Measurements from ENCODE around the gene ESR1. TPM values are rescaled to one million over a fixed set of nuclear protein-coding genes. Genes with fewer than 3 reads are reported as not detected.

ESR1 gene
- total RNA-seq, 2 donors from 2014 or later = 0.52 to 4.3 TPM

DNA sequence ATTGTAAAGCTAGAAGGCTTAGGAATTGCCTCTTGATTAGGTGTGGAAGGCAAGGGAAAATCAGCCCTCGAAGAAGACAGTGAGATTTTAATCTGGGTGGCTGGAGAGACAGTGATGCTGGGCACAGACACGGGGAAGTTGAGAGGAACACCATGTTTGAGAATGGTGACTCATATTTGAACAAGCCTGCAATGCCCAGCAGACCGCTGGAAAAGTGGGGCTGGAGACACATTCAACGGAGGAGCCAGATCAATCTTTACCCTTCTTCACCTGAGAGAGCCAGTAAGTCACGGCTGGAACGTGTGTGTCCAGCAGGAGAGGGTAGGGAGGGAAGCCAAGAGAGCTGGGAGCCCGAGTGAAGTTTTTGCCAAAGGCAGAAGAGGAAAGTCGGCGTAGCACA lies 3.7 kb upstream of the ESR1 start:
- ATAC-seq (no peak), DNase-seq (no peak)
- H3K9me3 ChIP-seq = no peaks in the 10 kb centered on the region
- no peak for TF ChIP-seq POLR2A (IDR thresholded peaks at IDR 0.05)
- no peak for TF ChIP-seq CTCF (IDR thresholded peaks at IDR 0.05)
- intact Hi-C loops (cut with DNase I) = no loop called here
- peaks cover 16% of the 10 kb centered on the region for H3K4me1 ChIP-seq
- H3K36me3 ChIP-seq (replicated peaks in 1 of 2; ENCODE audit: insufficient read depth in 1 of 2, low read depth in 2 of 2) = no peaks in the 10 kb centered on the region
- 48 to 57% methylated on average over 9 of the region's 9 CpGs for WGBS, 2 donors
- no peak overlapping the region for H3K4me3 ChIP-seq
- H3K27ac ChIP-seq = no peak overlapping the region
- peaks cover 0 to 13% of the 10 kb centered on the region in 2 donors for H3K27me3 ChIP-seq

DNA sequence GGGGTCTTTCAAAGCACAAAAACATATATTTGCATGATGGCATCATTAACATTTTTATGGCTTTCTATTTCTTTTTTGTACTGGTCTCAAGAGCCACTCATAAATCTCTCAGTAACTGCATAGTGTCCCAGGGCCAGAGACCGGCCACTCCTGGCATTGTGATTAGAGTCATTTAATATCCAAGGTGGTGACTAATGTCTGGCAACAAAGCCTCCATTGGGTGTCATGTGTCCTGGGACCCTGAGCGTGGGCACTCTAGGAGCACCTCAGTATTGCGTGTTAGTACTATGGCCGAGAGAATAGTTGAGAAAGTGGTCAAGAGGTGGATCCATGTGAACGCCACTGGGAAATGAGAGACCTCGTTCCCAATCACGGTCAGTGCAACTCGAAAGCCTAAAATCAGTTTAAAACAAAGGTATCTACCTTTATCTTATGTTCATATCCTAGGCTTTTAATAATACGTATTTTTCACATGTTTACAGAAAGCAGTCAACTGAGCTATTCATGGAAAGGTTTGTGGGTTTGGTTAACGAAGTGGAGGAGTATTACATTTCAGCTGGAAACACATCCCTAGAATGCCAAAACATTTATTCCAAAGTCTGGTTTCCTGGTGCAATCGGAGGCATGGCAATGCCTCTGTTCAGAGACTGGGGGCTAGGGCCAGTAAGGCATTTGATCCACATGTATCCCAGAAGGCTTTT lies 2.7 kb upstream of the ESR1 start:
- TF ChIP-seq POLR2A (IDR thresholded peaks at IDR 0.05) (no peak), CTCF (IDR thresholded peaks at IDR 0.05) (no peak)
- DNase-seq (no peak), ATAC-seq (no peak)
- Histone ChIP-seq H3K9me3 (no peaks in the 10 kb centered on the region), H3K36me3 (replicated peaks in 1 of 2; ENCODE audit: insufficient read depth in 1 of 2, low read depth in 2 of 2) (no peaks in the 10 kb centered on the region), H3K4me1 (peaks cover 21% of the 10 kb centered on the region), H3K27me3 (peaks cover 0 to 13% of the 10 kb centered on the region in 2 donors), H3K4me3 (no peak overlapping the region), H3K27ac (no peak overlapping the region)
- intact Hi-C loops (cut with DNase I) = no loop called here
- WGBS, 2 donors = 70 to 72% methylated on average over 11 of the region's 11 CpGs

GRCh38 chr6:151805286-151805840 lies 2.1 kb upstream of the ESR1 start:
- 29 to 33% methylated on average over 11 of the region's 11 CpGs for WGBS, 2 donors
- no peak overlapping the region for H3K27ac ChIP-seq
- TF ChIP-seq CTCF (IDR thresholded peaks at IDR 0.05) (no peak), POLR2A (IDR thresholded peaks at IDR 0.05) (no peak)

DNA sequence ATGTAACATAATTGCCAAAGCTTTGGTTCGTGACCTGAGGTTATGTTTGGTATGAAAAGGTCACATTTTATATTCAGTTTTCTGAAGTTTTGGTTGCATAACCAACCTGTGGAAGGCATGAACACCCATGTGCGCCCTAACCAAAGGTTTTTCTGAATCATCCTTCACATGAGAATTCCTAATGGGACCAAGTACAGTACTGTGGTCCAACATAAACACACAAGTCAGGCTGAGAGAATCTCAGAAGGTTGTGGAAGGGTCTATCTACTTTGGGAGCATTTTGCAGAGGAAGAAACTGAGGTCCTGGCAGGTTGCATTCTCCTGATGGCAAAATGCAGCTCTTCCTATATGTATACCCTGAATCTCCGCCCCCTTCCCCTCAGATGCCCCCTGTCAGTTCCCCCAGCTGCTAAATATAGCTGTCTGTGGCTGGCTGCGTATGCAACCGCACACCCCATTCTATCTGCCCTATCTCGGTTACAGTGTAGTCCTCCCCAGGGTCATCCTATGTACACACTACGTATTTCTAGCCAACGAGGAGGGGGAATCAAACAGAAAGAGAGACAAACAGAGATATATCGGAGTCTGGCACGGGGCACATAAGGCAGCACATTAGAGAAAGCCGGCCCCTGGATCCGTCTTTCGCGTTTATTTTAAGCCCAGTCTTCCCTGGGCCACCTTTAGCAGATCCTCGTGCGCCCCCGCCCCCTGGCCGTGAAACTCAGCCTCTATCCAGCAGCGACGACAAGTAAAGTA lies 547 bp upstream of the ESR1 start:
- H3K9me3 ChIP-seq = no peaks in the 10 kb centered on the region
- no peaks in the 10 kb centered on the region for H3K36me3 ChIP-seq (replicated peaks in 1 of 2; ENCODE audit: insufficient read depth in 1 of 2, low read depth in 2 of 2)
- intact Hi-C loops (cut with DNase I) = no loop called here
- peaks cover 21% of the 10 kb centered on the region for H3K4me1 ChIP-seq
- no peak for DNase-seq
- TF ChIP-seq POLR2A (IDR thresholded peaks at IDR 0.05) (no peak), CTCF (IDR thresholded peaks at IDR 0.05) (no peak)
- H3K27me3 ChIP-seq = peaks cover 0 to 19% of the 10 kb centered on the region in 2 donors
- 11 to 12% methylated on average over 20 of the region's 20 CpGs for WGBS, 2 donors
- ATAC-seq = no peak
- no peak overlapping the region for H3K4me3 ChIP-seq
- H3K27ac ChIP-seq = no peak overlapping the region

More at GRCh38 chr6:151805286-151805840, 2.1 kb upstream of the ESR1 start:
- H3K9me3 ChIP-seq = no peaks in the 10 kb centered on the region
- H3K4me3 ChIP-seq = no peak overlapping the region
- intact Hi-C loops (cut with DNase I) = no loop called here
- H3K4me1 ChIP-seq = peaks cover 21% of the 10 kb centered on the region
- no peak for ATAC-seq
- H3K27me3 ChIP-seq = peaks cover 0 to 18% of the 10 kb centered on the region in 2 donors
- H3K36me3 ChIP-seq (replicated peaks in 1 of 2; ENCODE audit: insufficient read depth in 1 of 2, low read depth in 2 of 2) = no peaks in the 10 kb centered on the region
- peak in 1 of 4 donors; percentile 6 for DNase-seq
